Heart right ventricle (tissue), 16 donors: ENCODE results near the gene SRMS. TPM values are rescaled to one million over a fixed set of nuclear protein-coding genes. Genes with fewer than 3 reads are reported as not detected.

Experiments used
- ATAC-seq, 8 donors: fragments of 200-7000 bp; cut with Tn5 transposase; one replicate each; pipeline ENCODE4 v1.9.1; 2020; ENCODE audit warnings: mild to moderate bottlenecking in 8 of 8, moderate library complexity in 8 of 8, moderate number of reproducible peaks in 1 of 8
- DNase-seq, 2 donors: peaks; one replicate each; pipeline ENCODE4 v3.0.0-alpha.2; 2020
- H3K27ac ChIP-seq, 10 donors: fragments of 200-600 bp; sonication (generic) in 2 of 10; one replicate each; pipeline versions ENCODE4 v1.5.0 to v1.8.0; 2020 to 2022; ENCODE audit warnings: mild to moderate bottlenecking in 3 of 10
- H3K27me3 ChIP-seq, 7 donors: fragments of 200-600 bp; one replicate each; pipeline ENCODE4 v1.8.0; 2021 to 2022; ENCODE audit warnings: mild to moderate bottlenecking in 2 of 7
- H3K36me3 ChIP-seq, 9 donors: fragments of 200-600 bp; sonication (generic) in 1 of 9; one replicate each; pipeline versions ENCODE4 v1.5.0 to v1.8.0; 2020 to 2022; ENCODE audit warnings: mild to moderate bottlenecking in 2 of 9
- H3K4me1 ChIP-seq, 9 donors: fragments of 200-600 bp; sonication (generic) in 1 of 9; one replicate each; pipeline versions ENCODE4 v1.5.0 to v1.8.0; 2020 to 2022; ENCODE audit warnings: mild to moderate bottlenecking in 4 of 9
- H3K4me3 ChIP-seq, 10 donors: fragments of 200-600 bp; sonication (generic) in 2 of 10; one replicate each; pipeline versions ENCODE4 v1.5.0 to v1.8.0; 2020 to 2022; ENCODE audit warnings: mild to moderate bottlenecking in 7 of 10, moderate library complexity in 2 of 10
- H3K9me3 ChIP-seq, 11 donors: fragments of 200-600 bp in 10 of 11; sonication (generic) in 2 of 11; one replicate each; pipeline versions ENCODE4 v1.5.0 to v1.8.0; 2013 to 2022; ENCODE audit warnings: mild to moderate bottlenecking in 2 of 11, control low read depth in 1 of 11, moderate library complexity in 1 of 11
- WGBS, 2 donors: extraction: QIAGEN DNeasy Blood & Tissue Kit; methylation state at CpG; one replicate each; pipeline ENCODE4 v1.1.7; 2013; ENCODE audit warnings: inconsistent platforms in 1 of 2; 5-methylcytosine and 5-hydroxymethylcytosine counted together
- intact Hi-C, 10 donors: fragments of 100-400 bp; cut with DNase I; formaldehyde crosslinking; loops; one replicate each; pipeline versions ENCODE4 v1.11.1 to v1.14.2; 2022
- polyA plus RNA-seq, 2 donors: library from polyadenylated mRNA; stranded (reverse); fragments of 200-250 nt; gene quantifications; one replicate each; pipeline ENCODE4 v1.2.3, GENCODE V29; 2013
- total RNA-seq, 10 donors: library from RNA; stranded (reverse); fragmentation: NEBNext Ultra II Directional in 3 of 10; extraction: Animal tissue kit (Norgen Biotek cat#: 25700) in 3 of 10; gene quantifications; one replicate each; pipeline versions ENCODE4 v1.2.1 to v1.2.4, GENCODE V29; 2021 to 2023
- TF ChIP-seq, protein P1 (sequence below), 9 donors: fragments of 200-600 bp; sonication (generic) in 2 of 9; IDR thresholded peaks; one replicate each; pipeline versions ENCODE4 v1.5.0 to v1.8.0; 2021 to 2022; ENCODE audit warnings: antibody characterized with exemption in 9 of 9, mild to moderate bottlenecking in 5 of 9, moderate library complexity in 1 of 9
- donor health status: Arrhythmogenic right ventricular cardiomyopathy.
- donor health status: ischemic (EF 13 %, LVEDD 7.1; RV severe dilation, severe dysfunction).
- donor health status: healthy with polysubstance abuse.
- donor health status: DM: no; HTN: yes; CAD: no.
- donor health status: DM: no; HTN: no; CAD: no.
- donor health status: ischemic (EF 25% LVEDD 6.9; RV normal size, moderate dysfunction).
- donor health status: ischemic (EF 25% LVEDD 5.7; RV mildly dilated, moderate dysfunction).
- donor health status: healthy.
- donor health status: DM: yes; HTN: yes; CAD: no.
- donor health status: Ischemic cardiomyopathy.
- donor health status: ischemic (EF 35%, LVEDD 5.7; RV mildly dilated, moderate dysfunction).
- donor health status: nonischemic (EF 11% LVEDD 7.7; RV severe dilation, severe dysfunction).
- donor health status: DM: yes; HTN: yes; CAD: no.
- donor health status: PGD.
- donor health status: ischemic (EF 29% LVEDD 5.4; RV normal size, mild dysfunction).
- donor health status: nonischemic (EF 23%, LVEDD 6.1; RV moderate dilation, normal function).

Gene SRMS
- total and polyA plus RNA-seq, 12 donors: not detected

DNA sequence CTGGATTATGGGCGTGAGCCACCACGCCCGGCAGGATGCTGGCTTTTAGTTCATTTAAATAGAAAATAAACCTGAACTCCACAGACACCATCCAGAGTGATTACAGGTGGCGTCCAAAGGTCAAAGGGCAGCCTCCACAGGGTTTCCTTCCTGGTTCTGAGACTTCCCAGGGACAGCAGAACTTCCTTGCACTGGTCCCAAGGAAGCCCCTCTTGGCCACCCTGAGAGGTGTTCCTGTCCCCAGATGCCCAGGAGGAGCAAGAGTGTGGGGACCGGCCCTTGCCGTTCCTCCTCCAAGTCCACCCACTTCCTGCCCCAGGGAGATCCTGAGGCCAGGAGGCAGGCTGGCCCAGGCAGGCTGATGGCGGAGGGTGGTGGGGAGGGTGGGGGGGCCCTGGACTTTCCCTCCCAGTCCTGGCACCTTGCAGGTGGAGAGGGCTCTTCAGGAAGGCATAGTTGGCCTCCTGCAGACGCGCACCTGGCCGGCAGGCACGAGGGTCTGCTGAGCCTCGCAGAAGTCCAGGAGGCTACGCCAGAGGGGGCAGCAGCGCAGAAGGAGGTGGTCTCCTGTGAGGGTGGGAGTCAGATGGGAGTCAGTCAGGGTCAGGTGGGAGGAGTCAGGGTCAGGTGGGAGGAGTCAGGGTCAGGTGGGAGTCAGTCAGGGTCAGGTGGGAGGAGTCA lies 11.4 kb upstream of the SRMS start:
- Histone ChIP-seq H3K27me3 (peaks cover 0 to 10% (median 0%) of the 10 kb centered on the region in 7 donors), H3K27ac (no peak overlapping the region), H3K4me1 (peaks cover 0 to 11% (median 6%) of the 10 kb centered on the region in 9 donors), H3K4me3 (no peak overlapping the region), H3K9me3 (no peaks in the 10 kb centered on the region), H3K36me3 (peaks cover 6 to 61% (median 41%) of the 10 kb centered on the region in 9 donors)
- ATAC-seq (no peak), DNase-seq (no peak)
- 94 to 96% methylated on average over 14 of the region's 14 CpGs for WGBS, 2 donors
- TF ChIP-seq, protein P1, sequence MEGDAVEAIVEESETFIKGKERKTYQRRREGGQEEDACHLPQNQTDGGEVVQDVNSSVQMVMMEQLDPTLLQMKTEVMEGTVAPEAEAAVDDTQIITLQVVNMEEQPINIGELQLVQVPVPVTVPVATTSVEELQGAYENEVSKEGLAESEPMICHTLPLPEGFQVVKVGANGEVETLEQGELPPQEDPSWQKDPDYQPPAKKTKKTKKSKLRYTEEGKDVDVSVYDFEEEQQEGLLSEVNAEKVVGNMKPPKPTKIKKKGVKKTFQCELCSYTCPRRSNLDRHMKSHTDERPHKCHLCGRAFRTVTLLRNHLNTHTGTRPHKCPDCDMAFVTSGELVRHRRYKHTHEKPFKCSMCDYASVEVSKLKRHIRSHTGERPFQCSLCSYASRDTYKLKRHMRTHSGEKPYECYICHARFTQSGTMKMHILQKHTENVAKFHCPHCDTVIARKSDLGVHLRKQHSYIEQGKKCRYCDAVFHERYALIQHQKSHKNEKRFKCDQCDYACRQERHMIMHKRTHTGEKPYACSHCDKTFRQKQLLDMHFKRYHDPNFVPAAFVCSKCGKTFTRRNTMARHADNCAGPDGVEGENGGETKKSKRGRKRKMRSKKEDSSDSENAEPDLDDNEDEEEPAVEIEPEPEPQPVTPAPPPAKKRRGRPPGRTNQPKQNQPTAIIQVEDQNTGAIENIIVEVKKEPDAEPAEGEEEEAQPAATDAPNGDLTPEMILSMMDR (IDR thresholded peaks at IDR 0.05): no peak
- intact Hi-C loops: no loop called here

DNA sequence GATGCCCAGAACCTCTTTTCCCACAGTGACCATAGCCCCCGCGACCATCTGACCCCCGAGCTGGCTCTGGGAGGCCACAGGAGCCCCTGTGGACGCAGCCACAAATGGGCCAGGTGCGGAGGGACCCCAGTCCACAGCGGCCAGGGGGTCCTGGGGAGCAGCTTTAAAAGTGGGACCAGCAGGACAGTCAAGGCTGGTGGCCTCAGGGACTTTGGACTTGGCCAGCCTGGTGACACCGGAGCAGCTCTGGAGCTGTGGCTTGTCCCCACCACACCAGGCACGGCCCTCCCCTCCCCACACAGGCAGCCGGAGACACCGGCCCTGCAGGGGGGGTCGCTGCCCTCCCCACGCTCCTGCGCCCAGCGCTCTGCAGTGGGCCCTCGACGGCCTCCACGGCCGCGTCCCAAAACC lies 9.9 kb upstream of the SRMS start:
- DNase-seq (no peak), ATAC-seq (no peak)
- WGBS, 2 donors: 93 to 94% methylated on average over 18 to 19 of the region's 19 CpGs
- intact Hi-C loops: no loop called here
- TF ChIP-seq, protein P1 (IDR thresholded peaks at IDR 0.05): no peak
- H3K4me1 ChIP-seq: peaks cover 0 to 17% (median 10%) of the 10 kb centered on the region in 9 donors
- no peak overlapping the region for H3K4me3 ChIP-seq
- peaks cover 3 to 47% (median 27%) of the 10 kb centered on the region in 9 donors for H3K36me3 ChIP-seq
- no peak overlapping the region for H3K27ac ChIP-seq
- peaks cover 0 to 22% (median 0%) of the 10 kb centered on the region in 7 donors for H3K27me3 ChIP-seq
- no peaks in the 10 kb centered on the region for H3K9me3 ChIP-seq

DNA sequence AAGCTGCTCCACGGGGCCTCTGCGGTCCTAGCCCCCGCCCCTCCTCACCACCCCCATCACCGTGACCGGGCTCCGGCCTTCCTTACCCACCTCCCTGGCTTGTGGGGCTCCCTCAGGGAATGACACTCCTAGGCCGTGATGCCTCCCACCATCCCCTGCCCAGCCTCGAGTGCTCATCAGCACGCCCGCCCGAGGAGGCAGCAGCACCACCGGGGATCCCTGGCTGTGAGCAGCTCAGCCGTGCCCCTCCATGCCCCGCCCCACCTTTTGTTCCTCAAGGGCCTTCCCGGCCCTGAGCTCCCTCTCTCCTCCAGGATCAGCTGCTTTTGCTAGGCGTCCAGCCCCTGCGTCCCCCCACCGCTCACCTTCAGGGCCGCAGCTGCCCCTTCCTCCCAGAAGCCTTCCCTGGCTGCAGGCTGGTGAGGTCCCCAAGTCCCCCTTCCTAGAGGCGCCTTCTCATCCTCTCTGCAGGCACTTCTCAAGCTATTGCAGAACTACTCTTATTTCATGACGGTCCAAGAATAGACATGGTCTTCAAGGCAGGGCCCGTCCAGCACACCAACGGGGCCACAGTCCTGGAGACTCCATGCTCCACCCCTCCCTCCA lies 9.4 kb upstream of the SRMS start:
- 70 to 73% methylated on average over 23 of the region's 23 CpGs for WGBS, 2 donors
- H3K4me3 ChIP-seq: no peak overlapping the region
- intact Hi-C loops: no loop called here
- peaks cover 0 to 27% (median 0%) of the 10 kb centered on the region in 7 donors for H3K27me3 ChIP-seq
- peaks cover 0 to 19% (median 10%) of the 10 kb centered on the region in 9 donors for H3K4me1 ChIP-seq
- no peak overlapping the region for H3K27ac ChIP-seq
- DNase-seq: no peak
- peaks cover 3 to 42% (median 22%) of the 10 kb centered on the region in 9 donors for H3K36me3 ChIP-seq
- H3K9me3 ChIP-seq: no peaks in the 10 kb centered on the region
- TF ChIP-seq, protein P1 (IDR thresholded peaks at IDR 0.05): no peak
- no peak for ATAC-seq

DNA sequence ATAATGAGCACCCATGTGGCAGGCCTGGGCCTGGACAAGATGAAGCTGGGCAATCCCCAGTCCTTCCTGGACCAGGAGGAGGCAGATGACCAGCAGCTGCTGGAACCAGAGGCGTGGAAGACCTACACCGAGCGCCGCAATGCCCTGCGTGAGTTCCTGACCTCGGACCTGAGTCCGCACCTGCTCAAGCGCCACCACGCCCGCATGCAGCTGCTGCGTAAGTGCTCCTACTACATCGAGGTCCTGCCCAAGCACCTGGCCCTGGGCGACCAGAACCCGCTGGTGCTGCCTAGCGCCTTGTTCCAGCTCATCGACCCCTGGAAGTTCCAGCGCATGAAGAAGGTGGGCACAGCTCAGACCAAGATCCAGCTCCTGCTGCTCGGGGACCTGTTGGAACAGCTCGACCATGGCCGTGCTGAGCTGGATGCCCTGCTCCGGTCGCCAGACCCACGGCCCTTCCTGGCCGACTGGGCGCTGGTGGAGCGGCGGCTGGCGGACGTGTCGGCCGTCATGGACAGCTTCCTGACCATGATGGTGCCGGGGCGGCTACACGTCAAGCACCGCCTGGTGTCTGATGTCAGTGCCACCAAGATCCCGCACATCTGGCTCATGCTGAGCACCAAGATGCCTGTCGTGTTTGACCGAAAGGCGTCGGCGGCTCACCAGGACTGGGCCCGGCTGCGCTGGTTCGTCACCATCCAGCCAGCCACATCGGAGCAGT lies 8.3 kb upstream of the SRMS start:
- H3K4me3 ChIP-seq: no peak overlapping the region
- peaks cover 0 to 37% (median 0%) of the 10 kb centered on the region in 7 donors for H3K27me3 ChIP-seq
- TF ChIP-seq, protein P1 (IDR thresholded peaks at IDR 0.05): no peak
- no peak for DNase-seq
- ATAC-seq: no peak
- intact Hi-C loops: no loop called here
- WGBS, 2 donors: 95 to 96% methylated on average over 45 of the region's 45 CpGs
- no peak overlapping the region for H3K27ac ChIP-seq
- H3K36me3 ChIP-seq: peaks cover 3 to 30% (median 11%) of the 10 kb centered on the region in 9 donors
- H3K4me1 ChIP-seq: peaks cover 0 to 19% (median 10%) of the 10 kb centered on the region in 9 donors
- H3K9me3 ChIP-seq: no peaks in the 10 kb centered on the region
